SKM-1 treated with dmso at 0.1 percent for 144 hours (cell line): ENCODE data around the gene GIPC1.
"Not testable (repeated sequence)": the region's sequence is repeated elsewhere in the genome, so short reads cannot be mapped to it uniquely, and the experiment has no call there.

ENCODE experiments used
- DNase-seq: peaks from one replicate; lab custom pipeline; 2025; ENCODE audit not compliant: unreplicated experiment; lab: John Stamatoyannopoulos, UW

Gene GIPC1

GRCh38 chr19:14472202-14472938 lies 23.6 kb downstream of the GIPC1 start:
- DNase-seq, result peak; percentile 42

GRCh38 chr19:14471436-14472187 lies 24.3 kb downstream of the GIPC1 start:
- no peak for DNase-seq

GRCh38 chr19:14470031-14470876 lies 25.7 kb downstream of the GIPC1 start:
- DNase-seq, result no peak

- DNase-seq, result no peak
These were observed 28.1 kb downstream of the GIPC1 start for GRCh38 chr19:14467816-14468215.

GRCh38 chr19:14467391-14467790 lies 28.5 kb downstream of the GIPC1 start:
- DNase-seq, result no peak

- DNase-seq, result no peak
These were observed 32.2 kb downstream of the GIPC1 start for GRCh38 chr19:14463747-14464146.

- peak; percentile 57 for DNase-seq
These were observed 33.5 kb downstream of the GIPC1 start for GRCh38 chr19:14462401-14462800.

- no peak for DNase-seq
These were observed 35.0 kb downstream of the GIPC1 start for GRCh38 chr19:14460935-14461334.

- DNase-seq, result no peak
These were observed 36.2 kb downstream of the GIPC1 start for GRCh38 chr19:14459703-14460102.

GRCh38 chr19:14452303-14452702 lies 43.6 kb downstream of the GIPC1 start:
- DNase-seq, result not testable (repeated sequence)

- DNase-seq, result no peak
These were observed 45.1 kb downstream of the GIPC1 start for GRCh38 chr19:14450876-14451275.

- DNase-seq, result peak; percentile 63
These were observed 45.6 kb downstream of the GIPC1 start for GRCh38 chr19:14450168-14450874.

- no peak for DNase-seq
These were observed 46.6 kb downstream of the GIPC1 start for GRCh38 chr19:14449321-14449720.

- DNase-seq, result no peak
These were observed 49.4 kb downstream of the GIPC1 start for GRCh38 chr19:14446336-14447036.

GRCh38 chr19:14443632-14444216 lies 52.2 kb downstream of the GIPC1 start:
- DNase-seq, result no peak

- no peak for DNase-seq
These were observed 52.9 kb downstream of the GIPC1 start for GRCh38 chr19:14442891-14443631.

- DNase-seq, result no peak
These were observed 54.6 kb downstream of the GIPC1 start for GRCh38 chr19:14441041-14441938.

- DNase-seq, result peak; percentile 93
These were observed 55.9 kb downstream of the GIPC1 start for GRCh38 chr19:14440049-14440448.
